Lower leg skin (tissue), 4 donors: ENCODE measurements around the gene GDF7. TPM values are rescaled to one million over a fixed set of nuclear protein-coding genes. Genes with fewer than 3 reads are reported as not detected.
A peak's percentile ranks its signal among the peaks of the same experiment; 100 is the strongest.

Experiments
- DNase-seq, 2 donors: peaks; one replicate each; pipeline ENCODE4 v3.0.0-alpha.2; 2019; ENCODE audit warnings: low spot score in 2 of 2
- H3K4me3 ChIP-seq: fragments of 200-600 bp; sonication (generic); 2 replicates; pipeline ENCODE4 v1.5.1; 2017; ENCODE audit warnings: mild to moderate bottlenecking, low read depth; ENCODE audit not compliant: poor library complexity, severe bottlenecking
- CTCF ChIP-seq, 3 donors: fragments of 450-650 bp; IDR thresholded peaks; one replicate each; pipeline ENCODE4 v1.5.1; 2016; ENCODE audit warnings: antibody characterized with exemption in 3 of 3, mild to moderate bottlenecking in 3 of 3, moderate library complexity in 2 of 3
- POLR2A ChIP-seq, 2 donors: fragments of 450-650 bp; IDR thresholded peaks; one replicate each; pipeline ENCODE4 v1.6.1; 2016 to 2017; ENCODE audit warnings: antibody characterized with exemption in 2 of 2, mild to moderate bottlenecking in 1 of 2, moderate library complexity in 1 of 2
- WGBS, 2 donors: methylation state at CpG; one replicate each; pipeline ENCODE4 v1.1.5; 2018; 5-methylcytosine and 5-hydroxymethylcytosine counted together
- intact Hi-C: fragments of 100-400 bp; cut with DNase I; formaldehyde crosslinking; loops from one replicate; pipeline ENCODE4 v1.15.0; 2023; ENCODE audit warnings: low total_unique reads
- total RNA-seq, 4 donors: library from RNA; depleted of rRNA; stranded (reverse); fragments of >200 nt; gene quantifications; one replicate each; pipeline ENCODE4 v1.1.0, GENCODE V29; 2016

GDF7 gene
- total RNA-seq, 4 donors from 2014 or later = 0.80 to 3.7 (median 2.4) TPM

GRCh38 chr2:20650877-20651730 is 15.8 kb upstream of the GDF7 start, which contains the start of gene HS1BP3:
TSS of gene HS1BP3 (minus strand) at chr2:20651098. CDS start at chr2:20651063, 35 bp downstream.
- peak; percentile 76 to 97 for DNase-seq
- H3K4me3 ChIP-seq = peak within 1 kb of the TSS; percentile 65
- intact Hi-C loops = no loop called here
- WGBS, 2 donors = 1 to 4% methylated on average over 37 to 45 of the region's 72 CpGs
- TF ChIP-seq POLR2A (IDR thresholded peaks at IDR 0.05) = peak in 1 of 2 donors; percentile 55
- TF ChIP-seq CTCF (IDR thresholded peaks at IDR 0.05) = peak in 1 of 3 donors; percentile 13

- intact Hi-C loops = no loop called here
- H3K4me3 ChIP-seq = no peak overlapping the region
- 66 to 75% methylated on average over 7 of the region's 7 CpGs for WGBS, 2 donors
- no peak for DNase-seq
- no peak for TF ChIP-seq CTCF (IDR thresholded peaks at IDR 0.05)
- TF ChIP-seq POLR2A (IDR thresholded peaks at IDR 0.05) = no peak
Measured at GRCh38 chr2:20651731-20652099, 15.2 kb upstream of the GDF7 start.

GRCh38 chr2:20652141-20652540 is 14.8 kb upstream of the GDF7 start:
- TF ChIP-seq CTCF (IDR thresholded peaks at IDR 0.05) (no peak), POLR2A (IDR thresholded peaks at IDR 0.05) (no peak)
- no peak for DNase-seq
- WGBS, 2 donors = 92 to 96% methylated on average over 7 of the region's 7 CpGs
- H3K4me3 ChIP-seq = no peak overlapping the region
- intact Hi-C loops = no loop called here

- 93% methylated on average over 11 of the region's 11 CpGs for WGBS, 2 donors
- intact Hi-C loops = no loop called here
- DNase-seq = no peak
- TF ChIP-seq POLR2A (IDR thresholded peaks at IDR 0.05) (no peak), CTCF (IDR thresholded peaks at IDR 0.05) (no peak)
- H3K4me3 ChIP-seq = no peak overlapping the region
Measured at GRCh38 chr2:20652673-20653575, 14.0 kb upstream of the GDF7 start.

GRCh38 chr2:20653695-20654534 is 13.0 kb upstream of the GDF7 start:
- TF ChIP-seq CTCF (IDR thresholded peaks at IDR 0.05) (no peak), POLR2A (IDR thresholded peaks at IDR 0.05) (no peak)
- no peak overlapping the region for H3K4me3 ChIP-seq
- DNase-seq = no peak
- intact Hi-C loops = no loop called here
- 83 to 87% methylated on average over 7 of the region's 7 CpGs for WGBS, 2 donors
